K562 treated with DMSO at 1 percent for 24 hours (cell line): Measurements from ENCODE around the gene RHBDF1. TPM values are rescaled to one million over a fixed set of nuclear protein-coding genes. Genes with fewer than 3 reads are reported as not detected.

Experiments used
- total RNA-seq: library from RNA; unstranded; fragments of 300-600 nt; gene quantifications from 2 replicates; pipeline ENCODE4 v1.2.3, GENCODE V29; 2022; ENCODE audit warnings: low read depth; ENCODE audit not compliant: insufficient read depth

Gene RHBDF1, protein sequence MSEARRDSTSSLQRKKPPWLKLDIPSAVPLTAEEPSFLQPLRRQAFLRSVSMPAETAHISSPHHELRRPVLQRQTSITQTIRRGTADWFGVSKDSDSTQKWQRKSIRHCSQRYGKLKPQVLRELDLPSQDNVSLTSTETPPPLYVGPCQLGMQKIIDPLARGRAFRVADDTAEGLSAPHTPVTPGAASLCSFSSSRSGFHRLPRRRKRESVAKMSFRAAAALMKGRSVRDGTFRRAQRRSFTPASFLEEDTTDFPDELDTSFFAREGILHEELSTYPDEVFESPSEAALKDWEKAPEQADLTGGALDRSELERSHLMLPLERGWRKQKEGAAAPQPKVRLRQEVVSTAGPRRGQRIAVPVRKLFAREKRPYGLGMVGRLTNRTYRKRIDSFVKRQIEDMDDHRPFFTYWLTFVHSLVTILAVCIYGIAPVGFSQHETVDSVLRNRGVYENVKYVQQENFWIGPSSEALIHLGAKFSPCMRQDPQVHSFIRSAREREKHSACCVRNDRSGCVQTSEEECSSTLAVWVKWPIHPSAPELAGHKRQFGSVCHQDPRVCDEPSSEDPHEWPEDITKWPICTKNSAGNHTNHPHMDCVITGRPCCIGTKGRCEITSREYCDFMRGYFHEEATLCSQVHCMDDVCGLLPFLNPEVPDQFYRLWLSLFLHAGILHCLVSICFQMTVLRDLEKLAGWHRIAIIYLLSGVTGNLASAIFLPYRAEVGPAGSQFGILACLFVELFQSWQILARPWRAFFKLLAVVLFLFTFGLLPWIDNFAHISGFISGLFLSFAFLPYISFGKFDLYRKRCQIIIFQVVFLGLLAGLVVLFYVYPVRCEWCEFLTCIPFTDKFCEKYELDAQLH
- total RNA-seq: 7.8 and 10.0 TPM in 2 replicates

DNA sequence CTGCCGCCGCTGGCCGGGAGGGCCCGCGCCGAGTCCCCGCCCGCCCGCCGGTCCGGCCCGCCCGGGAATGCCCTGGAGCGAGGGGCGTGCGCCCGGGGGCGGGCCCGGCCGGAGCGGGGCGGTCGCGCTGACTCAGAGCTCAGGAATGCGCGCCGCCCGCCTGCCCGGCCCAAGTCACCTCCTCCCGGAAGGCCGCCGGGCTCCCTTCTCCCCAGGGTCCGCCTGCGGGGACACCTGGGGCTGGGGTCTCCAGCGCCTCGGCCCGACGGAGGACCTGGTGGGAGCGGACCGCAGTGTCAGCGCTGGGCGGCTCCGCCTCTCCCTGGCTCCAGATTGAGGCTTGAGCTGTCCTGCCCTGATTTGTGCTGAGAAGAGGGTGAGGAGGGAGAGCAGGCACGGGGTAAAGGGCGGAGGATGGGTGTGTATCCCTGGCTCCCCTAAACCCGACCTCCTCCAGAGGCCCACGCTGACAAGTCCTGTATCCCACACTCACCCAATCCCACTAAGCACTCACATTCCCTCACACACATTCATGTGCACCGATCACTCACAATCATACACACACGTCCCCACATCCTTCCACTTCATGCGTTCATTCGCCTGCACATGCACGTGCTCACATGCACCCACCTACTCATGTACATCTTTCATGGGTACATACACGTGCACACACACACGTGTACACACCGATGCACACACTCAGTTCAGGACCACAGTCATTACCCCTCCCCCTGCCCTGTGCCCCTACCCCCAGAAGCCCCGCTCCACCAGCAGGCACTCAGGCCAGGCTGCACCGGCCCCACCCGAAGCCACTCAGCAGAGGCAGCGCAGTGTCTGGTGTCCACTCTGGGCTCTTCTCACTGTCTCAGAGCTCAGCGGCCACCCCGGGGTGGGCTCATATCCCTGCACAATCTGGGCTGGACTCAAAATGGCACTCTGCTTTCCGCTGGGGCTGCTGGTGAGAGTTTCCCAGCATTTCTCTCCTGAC, at the start of gene RHBDF1:
TSS of gene RHBDF1 (minus strand) at position 71 of the 988 bp plus-strand sequence. CDS start 7,616 bp downstream, outside the sequence.

DNA sequence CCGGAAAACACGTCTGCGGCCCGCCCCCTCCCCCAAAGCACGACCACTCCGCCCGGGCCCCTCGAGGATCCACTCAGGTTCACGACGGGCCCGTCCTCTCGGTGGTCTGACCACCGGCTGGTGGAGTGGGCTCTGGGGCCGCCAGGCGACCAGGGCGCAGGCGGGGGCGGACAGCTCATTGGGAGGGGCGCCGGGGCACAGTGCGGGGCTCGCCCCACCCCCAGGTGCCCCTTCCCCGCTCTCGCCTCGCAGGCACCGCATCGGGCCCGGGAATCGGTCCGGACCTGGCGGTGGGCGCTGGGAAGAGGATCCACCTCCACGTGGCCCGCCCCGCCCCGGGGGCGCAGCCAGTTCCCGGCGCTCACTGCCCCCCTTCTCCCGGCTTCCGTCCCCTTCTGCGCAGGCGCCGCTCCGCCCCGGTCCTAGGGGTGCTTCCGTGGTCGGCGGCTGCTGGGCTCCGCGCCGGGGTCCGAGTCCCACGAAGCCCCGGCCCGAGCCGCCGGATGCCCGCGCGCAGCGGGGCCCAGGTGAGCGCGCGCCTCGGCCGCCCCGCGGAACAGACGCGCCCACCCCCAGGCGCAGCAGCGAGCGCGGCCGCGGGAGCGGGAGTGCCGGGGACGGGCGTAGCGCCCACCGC, 5.5 kb upstream of the RHBDF1 start, which contains the start of gene MPG:
TSS of gene MPG (plus strand) at position 419 of the 637 bp plus-strand sequence. CDS start at position 504, 85 bp downstream.

DNA sequence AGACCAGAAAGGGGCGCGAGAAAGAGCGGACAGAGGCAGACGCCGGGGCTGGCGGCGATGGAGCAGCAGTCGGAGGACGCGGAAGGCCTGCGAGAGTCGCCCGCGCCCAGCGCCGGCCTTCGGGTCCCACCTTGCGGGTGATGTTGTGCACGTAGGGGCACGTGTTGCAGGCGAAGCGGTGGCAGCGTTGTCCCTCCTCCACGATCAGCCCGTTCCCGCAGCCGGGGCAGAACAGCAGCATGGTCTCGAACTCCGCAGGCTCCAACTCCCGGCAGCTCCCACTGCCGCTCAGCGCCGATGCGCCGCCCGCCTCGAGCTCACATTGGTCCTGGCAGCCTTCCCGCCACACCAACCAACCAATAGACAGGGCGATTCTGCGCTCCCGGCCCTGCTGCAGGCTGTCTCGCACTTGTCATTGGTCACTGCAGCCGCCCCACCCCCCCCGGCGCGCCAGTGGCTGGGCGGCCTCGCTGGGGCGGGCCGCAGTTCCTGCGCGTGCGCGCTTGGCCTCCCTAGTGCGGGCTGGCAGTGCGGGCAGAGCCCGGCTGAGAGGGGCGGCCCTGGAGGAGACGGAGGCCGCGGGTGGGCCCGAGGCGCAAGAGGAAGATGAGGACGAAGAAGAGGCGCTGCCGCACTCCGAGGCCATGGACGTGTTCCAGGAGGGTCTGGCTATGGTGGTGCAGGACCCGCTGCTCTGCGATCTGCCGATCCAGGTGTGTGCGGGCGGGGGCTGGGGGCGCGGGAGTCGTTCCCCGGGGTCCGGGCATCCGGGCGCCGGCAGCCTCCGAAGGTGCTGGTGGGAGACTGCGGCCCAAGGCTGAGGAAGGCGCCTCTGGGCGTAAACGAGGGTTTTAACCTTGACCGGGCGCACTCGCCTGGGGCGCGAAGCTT, 18.8 kb downstream of the RHBDF1 start, which contains the start of the genes POLR3K and SNRNP25:
TSS of gene POLR3K (minus strand) at position 263 of the 891 bp plus-strand sequence. CDS start at position 241, 22 bp downstream.
TSS of gene SNRNP25 (plus strand) at position 483 of the 891 bp plus-strand sequence. CDS start at position 672, 189 bp downstream.

Other genes starting within 250 kb of the RHBDF1 start
- 35.0 and 37.9 TPM in 2 replicates for gene POLR3K, start 19.0 kb downstream of the RHBDF1 start, total RNA-seq
- gene SNRNP25, start 18.8 kb downstream of the RHBDF1 start, total RNA-seq: 77.2 and 84.6 TPM in 2 replicates
- gene MPG, start 5.6 kb upstream of the RHBDF1 start, total RNA-seq: 137 and 140 TPM in 2 replicates
- gene NPRL3, start 66.0 kb upstream of the RHBDF1 start, total RNA-seq: 57.2 and 57.4 TPM in 2 replicates
- gene HBZ, start 80.0 kb upstream of the RHBDF1 start, total RNA-seq: 91.3 and 104 TPM in 2 replicates
- gene HBM, start 93.3 kb upstream of the RHBDF1 start, total RNA-seq: not detected in 2 replicates
- gene HBA2, start 100.2 kb upstream of the RHBDF1 start, total RNA-seq: 164 and 196 TPM in 2 replicates
- gene HBA1, start 104.0 kb upstream of the RHBDF1 start, total RNA-seq: 610 and 805 TPM in 2 replicates
- 62.5 and 62.7 TPM in 2 replicates for gene HBQ1, start 107.8 kb upstream of the RHBDF1 start, total RNA-seq
- 32.0 and 39.7 TPM in 2 replicates for gene LUC7L, start 156.8 kb upstream of the RHBDF1 start, total RNA-seq
- gene FAM234A, start 162.2 kb upstream of the RHBDF1 start, total RNA-seq: 121 and 124 TPM in 2 replicates
- not detected in 2 replicates for gene RGS11, start 203.3 kb upstream of the RHBDF1 start, total RNA-seq
- gene ARHGDIG, start 208.0 kb upstream of the RHBDF1 start, total RNA-seq: not detected in 2 replicates
- gene PDIA2, start 210.5 kb upstream of the RHBDF1 start, total RNA-seq: not detected in 2 replicates